ENCODE data around the gene PPP1R1B. TPM values are rescaled to one million over a fixed set of nuclear protein-coding genes. Genes with fewer than 3 reads are reported as not detected.

The PPP1R1B gene
- total RNA-seq, 1 experiment from 2014 or later = not detected

GRCh38 chr17:39659279-39660010 is 32.7 kb downstream of the PPP1R1B start:
- H3K4me3 ChIP-seq = no peak overlapping the region
- no peaks in the 10 kb centered on the region for H3K27me3 ChIP-seq
- H3K9me3 ChIP-seq (replicated peaks) = no peaks in the 10 kb centered on the region
- peaks cover 27% of the 10 kb centered on the region for H3K4me1 ChIP-seq
- H3K27ac ChIP-seq = peak overlapping the region; percentile 34
- H3K36me3 ChIP-seq = 0 out of 2 replicates have a peak, but pooled peaks cover 2% of the 10 kb centered on the region
- DNase-seq = peak; percentile 55 to 73

- H3K36me3 ChIP-seq = 0 out of 2 replicates have a peak, but pooled peaks cover 2% of the 10 kb centered on the region
- DNase-seq = no peak
- no peaks in the 10 kb centered on the region for H3K27me3 ChIP-seq
- H3K9me3 ChIP-seq (replicated peaks) = no peaks in the 10 kb centered on the region
- H3K4me1 ChIP-seq = peaks cover 27% of the 10 kb centered on the region
- no peak overlapping the region for H3K4me3 ChIP-seq
- H3K27ac ChIP-seq = peak overlapping the region; percentile 27; the same call in 1 of the 2 replicates
These were observed 33.2 kb downstream of the PPP1R1B start for GRCh38 chr17:39660011-39660360.

GRCh38 chr17:39660397-39661385 is 33.9 kb downstream of the PPP1R1B start:
- peak; percentile 90 to 93 for DNase-seq
- Histone ChIP-seq H3K4me3 (no peak overlapping the region), H3K4me1 (peaks cover 34% of the 10 kb centered on the region), H3K27ac (peak overlapping the region; percentile 35), H3K36me3 (0 out of 2 replicates have a peak, but pooled peaks cover 2% of the 10 kb centered on the region), H3K9me3 (replicated peaks) (no peaks in the 10 kb centered on the region), H3K27me3 (no peaks in the 10 kb centered on the region)

- no peak for DNase-seq
- Histone ChIP-seq H3K4me3 (no peak overlapping the region), H3K36me3 (0 out of 2 replicates have a peak, but pooled peaks cover 2% of the 10 kb centered on the region), H3K9me3 (replicated peaks) (no peaks in the 10 kb centered on the region), H3K27ac (peak overlapping the region; percentile 35), H3K4me1 (peaks cover 46% of the 10 kb centered on the region), H3K27me3 (no peaks in the 10 kb centered on the region)
These were observed 35.2 kb downstream of the PPP1R1B start for GRCh38 chr17:39661744-39662541.

GRCh38 chr17:39662551-39663339 is 36.0 kb downstream of the PPP1R1B start:
- Histone ChIP-seq H3K36me3 (0 out of 2 replicates have a peak, but pooled peaks cover 2% of the 10 kb centered on the region), H3K9me3 (replicated peaks) (no peaks in the 10 kb centered on the region), H3K4me1 (peaks cover 52% of the 10 kb centered on the region), H3K4me3 (no peak overlapping the region), H3K27ac (no peak overlapping the region), H3K27me3 (no peaks in the 10 kb centered on the region)
- no peak for DNase-seq

GRCh38 chr17:39663340-39663687 is 36.6 kb downstream of the PPP1R1B start:
- Histone ChIP-seq H3K27me3 (no peaks in the 10 kb centered on the region), H3K9me3 (replicated peaks) (no peaks in the 10 kb centered on the region), H3K36me3 (0 out of 2 replicates have a peak, but pooled peaks cover 2% of the 10 kb centered on the region), H3K27ac (no peak overlapping the region), H3K4me3 (no peak overlapping the region), H3K4me1 (peaks cover 52% of the 10 kb centered on the region)
- no peak for DNase-seq

GRCh38 chr17:39663688-39664580 is 37.2 kb downstream of the PPP1R1B start:
- no peaks in the 10 kb centered on the region for H3K9me3 ChIP-seq (replicated peaks)
- 0 out of 2 replicates have a peak, but pooled peaks cover 2% of the 10 kb centered on the region for H3K36me3 ChIP-seq
- no peak overlapping the region for H3K4me3 ChIP-seq
- H3K4me1 ChIP-seq = peaks cover 51% of the 10 kb centered on the region
- H3K27me3 ChIP-seq = no peaks in the 10 kb centered on the region
- no peak for DNase-seq
- H3K27ac ChIP-seq = no peak overlapping the region

- H3K36me3 ChIP-seq = 0 out of 2 replicates have a peak, but pooled peaks cover 2% of the 10 kb centered on the region
- no peaks in the 10 kb centered on the region for H3K9me3 ChIP-seq (replicated peaks)
- H3K4me3 ChIP-seq = no peak within 1 kb of the TSS
- H3K27me3 ChIP-seq = no peaks in the 10 kb centered on the region
- DNase-seq = no peak
- H3K27ac ChIP-seq = no peak within 1 kb of the TSS
- peaks cover 44% of the 10 kb centered on the region for H3K4me1 ChIP-seq
These were observed 38.1 kb downstream of the PPP1R1B start, which contains the start of gene TCAP for GRCh38 chr17:39664581-39665561. Gene TCAP, plus strand, starts transcription at chr17:39665349. Its CDS starts 11 bp downstream, at chr17:39665360.

- peak in 1 of 2 experiments; percentile 51 for DNase-seq
These were observed 39.0 kb downstream of the PPP1R1B start for GRCh38 chr17:39665642-39666224.

GRCh38 chr17:39666231-39666600 is 39.5 kb downstream of the PPP1R1B start:
- Histone ChIP-seq H3K4me1 (peaks cover 31% of the 10 kb centered on the region), H3K27ac (peak overlapping the region; percentile 76), H3K4me3 (no peak overlapping the region)

More at GRCh38 chr17:39665642-39666224, 39.0 kb downstream of the PPP1R1B start:
- Histone ChIP-seq H3K4me3 (no peak overlapping the region), H3K9me3 (replicated peaks) (no peaks in the 10 kb centered on the region), H3K4me1 (peaks cover 36% of the 10 kb centered on the region), H3K27me3 (no peaks in the 10 kb centered on the region), H3K27ac (no peak overlapping the region), H3K36me3 (0 out of 2 replicates have a peak, but pooled peaks cover 2% of the 10 kb centered on the region)

GRCh38 chr17:39666601-39667261 is 40.0 kb downstream of the PPP1R1B start:
- H3K36me3 ChIP-seq = 0 out of 2 replicates have a peak, but pooled peaks cover 2% of the 10 kb centered on the region
- peak overlapping the region; percentile 76 for H3K27ac ChIP-seq
- H3K4me3 ChIP-seq = peak overlapping the region; percentile 65
- peaks cover 26% of the 10 kb centered on the region for H3K4me1 ChIP-seq
- no peaks in the 10 kb centered on the region for H3K27me3 ChIP-seq
- peak; percentile 81 to 85 for DNase-seq
- H3K9me3 ChIP-seq (replicated peaks) = no peaks in the 10 kb centered on the region

More at GRCh38 chr17:39666231-39666600, 39.5 kb downstream of the PPP1R1B start:
- no peaks in the 10 kb centered on the region for H3K27me3 ChIP-seq
- H3K36me3 ChIP-seq = 0 out of 2 replicates have a peak, but pooled peaks cover 2% of the 10 kb centered on the region
- no peak for DNase-seq
- H3K9me3 ChIP-seq (replicated peaks) = no peaks in the 10 kb centered on the region

Data from SJCRH30 (cell line).